Skin of body (tissue), 2 donors: ENCODE measurements around the gene AGAP1. TPM values are rescaled to one million over a fixed set of nuclear protein-coding genes. Genes with fewer than 3 reads are reported as not detected.

ENCODE experiments used
- DNase-seq: peaks from one replicate; lab custom pipeline; 2025; lab: John Stamatoyannopoulos, UW
- total RNA-seq: library from RNA; depleted of rRNA; stranded (reverse); fragments of >200 nt; gene quantifications from one replicate; pipeline ENCODE4 v1.2.3, GENCODE V29; 2014

The AGAP1 gene
- total RNA-seq, 1 donor from 2014 or later = 25.6 TPM

GRCh38 chr2:235707411-235708096, 213.7 kb downstream of the AGAP1 start:
- no peak for DNase-seq

GRCh38 chr2:235709124-235709813, 215.4 kb downstream of the AGAP1 start:
- no peak for DNase-seq

GRCh38 chr2:235709969-235710879, 216.4 kb downstream of the AGAP1 start:
- no peak for DNase-seq

GRCh38 chr2:235710933-235711332, 217.1 kb downstream of the AGAP1 start:
- DNase-seq = no peak

- no peak for DNase-seq
Observed at GRCh38 chr2:235711527-235711926, 217.7 kb downstream of the AGAP1 start.

- DNase-seq = no peak
Observed at GRCh38 chr2:235712176-235712575, 218.3 kb downstream of the AGAP1 start.

GRCh38 chr2:235713189-235713588, 219.3 kb downstream of the AGAP1 start:
- DNase-seq = no peak

GRCh38 chr2:235715601-235716000, 221.8 kb downstream of the AGAP1 start:
- no peak for DNase-seq

- no peak for DNase-seq
Observed at GRCh38 chr2:235716875-235717496, 223.1 kb downstream of the AGAP1 start.

- DNase-seq = no peak
Observed at GRCh38 chr2:235719146-235719942, 225.5 kb downstream of the AGAP1 start.

GRCh38 chr2:235721625-235722024, 227.8 kb downstream of the AGAP1 start:
- DNase-seq = peak; percentile 75

- DNase-seq = no peak
Observed at GRCh38 chr2:235722869-235723268, 229.0 kb downstream of the AGAP1 start.

- DNase-seq = no peak
Observed at GRCh38 chr2:235723371-235723770, 229.5 kb downstream of the AGAP1 start.

- no peak for DNase-seq
Observed at GRCh38 chr2:235723811-235724465, 230.1 kb downstream of the AGAP1 start.

GRCh38 chr2:235725016-235725489, 231.2 kb downstream of the AGAP1 start:
- peak; percentile 80 for DNase-seq

- DNase-seq = peak; percentile 89
Observed at GRCh38 chr2:235725841-235726240, 232.0 kb downstream of the AGAP1 start.

GRCh38 chr2:235726554-235726953, 232.7 kb downstream of the AGAP1 start:
- DNase-seq = no peak

- DNase-seq = no peak
Observed at GRCh38 chr2:235727174-235727573, 233.3 kb downstream of the AGAP1 start.

GRCh38 chr2:235727891-235728799, 234.3 kb downstream of the AGAP1 start:
- DNase-seq = peak; percentile 14
